H1 (cell line): Measurements from ENCODE around the gene TCEA2. TPM values are rescaled to one million over a fixed set of nuclear protein-coding genes. Genes with fewer than 3 reads are reported as not detected.

Experiments used
- CTBP2 ChIP-seq: IDR thresholded peaks from 2 replicates; pipeline ENCODE4 v1.7.0; 2011; ENCODE audit warnings: borderline replicate concordance, mild to moderate bottlenecking, moderate library complexity, mixed read lengths, low read length; ENCODE audit not compliant: insufficient read depth, insufficient read length
- POLR2AphosphoS5 ChIP-seq: IDR thresholded peaks from 2 replicates; pipeline ENCODE4 v1.6.1; 2011; ENCODE audit warnings: low read depth, low read length
- SIN3A ChIP-seq, 2 experiments: IDR thresholded peaks in 1 of 2; conservative IDR thresholded peaks in 1 of 2; 2 replicates each; pipeline ENCODE4 v1.6.1; 2011 to 2012; ENCODE audit warnings: low read length in 2 of 2, improper control_type of control experiment in 1 of 2, low read depth in 1 of 2, mild to moderate bottlenecking in 1 of 2
- SIRT6 ChIP-seq: IDR thresholded peaks from one replicate; pipeline ENCODE4 v1.7.1; 2012; ENCODE audit warnings: low read length, inconsistent platforms
- SUZ12 ChIP-seq: fragments of 200-600 bp; sonication (generic); IDR thresholded peaks from 2 replicates; pipeline ENCODE4 v1.6.1; 2012; ENCODE audit warnings: mild to moderate bottlenecking, inconsistent platforms, low read length, moderate library complexity, mixed read lengths
- ZNF274 ChIP-seq: IDR thresholded peaks from 2 replicates; pipeline ENCODE4 v1.7.0; 2012; ENCODE audit warnings: low read length, borderline replicate concordance; ENCODE audit errors: extremely low read depth
- polyA plus RNA-seq, 7 experiments: library from polyadenylated mRNA; depleted of rRNA in 3 of 7; stranded (reverse) in 5 of 7; unstranded in 2 of 7; fragments of >200 nt in 5 of 7; fragments of 200-250 nt in 2 of 7; gene quantifications; 1 replicate in 5 of 7; 2 replicates in 1 of 7; 4 replicates in 1 of 7; pipeline versions ENCODE4 v1.2.1 to v1.2.3, GENCODE V29; 2011 to 2013; ENCODE audit warnings: missing spikeins in 2 of 7, mixed read lengths in 2 of 7
- total RNA-seq: library from RNA; stranded (reverse); fragmentation: NEBNext Ultra II Directional; extraction: Animal tissue kit (Norgen Biotek cat#: 25700); gene quantifications from 2 replicates; pipeline ENCODE4 v1.2.1, GENCODE V29; 2021

TCEA2 gene
- total and polyA plus RNA-seq, 2 of the 8 experiments (the other 6 are each of a cell fraction or from before 2014, with no cell fraction given) = 41.4 to 42.3 TPM

- no peak for TF ChIP-seq SIRT6
- TF ChIP-seq ZNF274 = no peak
- no peak for TF ChIP-seq SIN3A (conservative IDR thresholded peaks at IDR 0.05 in 1 of 2, IDR thresholded peaks at IDR 0.05 in 1 of 2; ENCODE audit: low read depth in 1 of 2, low read length in 2 of 2)
- TF ChIP-seq SUZ12 = peak; percentile 11; the same call in 1 of the 2 replicates
- TF ChIP-seq CTBP2 = peak; percentile 21
- TF ChIP-seq POLR2AphosphoS5 = no peak
Measured at GRCh38 chr20:64038565-64039292, 24.3 kb upstream of the TCEA2 start (continued).
